ENCODE data around the gene HARBI1. TPM values are rescaled to one million over a fixed set of nuclear protein-coding genes. Genes with fewer than 3 reads are reported as not detected.

The HARBI1 gene
- total and polyA plus RNA-seq, 3 donors from 2014 or later: 12.9 to 25.2 (median 14.3) TPM

DNA sequence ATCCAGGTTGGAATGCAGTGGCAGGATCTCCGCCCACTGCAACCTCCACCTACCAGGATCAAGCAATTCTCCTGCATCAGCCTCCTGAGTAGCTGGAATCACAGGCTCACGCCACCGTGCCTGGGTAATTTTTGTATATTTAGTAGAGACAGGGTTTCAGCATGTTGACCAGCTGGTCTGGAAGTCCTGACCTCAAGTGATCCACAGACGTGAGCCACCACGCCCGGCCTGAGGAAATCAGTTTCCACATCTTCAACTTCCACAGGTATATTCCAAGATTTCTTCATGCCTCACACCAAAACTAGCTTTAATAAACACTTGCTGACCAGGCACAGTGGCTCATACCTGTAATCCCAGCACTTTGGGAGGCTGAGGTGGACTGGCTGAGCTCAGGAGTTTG is 7.6 kb downstream of the HARBI1 start:
- Histone ChIP-seq H3K27ac (no peak overlapping the region), H3K4me1 (peaks cover 9% of the 10 kb centered on the region), H3K27me3 (no peaks in the 10 kb centered on the region), H3K36me3 (ENCODE audit: low read depth, missing control alignments) (no peaks in the 10 kb centered on the region), H3K4me3 (no peak overlapping the region), H3K9me3 (no peaks in the 10 kb centered on the region)
- DNase-seq: no peak
- intact Hi-C loops (cut with DNase I; ENCODE audit: low total_unique reads): no loop called here
- no peak for TF ChIP-seq POLR2A (IDR thresholded peaks at IDR 0.05)
- TF ChIP-seq, protein P1, sequence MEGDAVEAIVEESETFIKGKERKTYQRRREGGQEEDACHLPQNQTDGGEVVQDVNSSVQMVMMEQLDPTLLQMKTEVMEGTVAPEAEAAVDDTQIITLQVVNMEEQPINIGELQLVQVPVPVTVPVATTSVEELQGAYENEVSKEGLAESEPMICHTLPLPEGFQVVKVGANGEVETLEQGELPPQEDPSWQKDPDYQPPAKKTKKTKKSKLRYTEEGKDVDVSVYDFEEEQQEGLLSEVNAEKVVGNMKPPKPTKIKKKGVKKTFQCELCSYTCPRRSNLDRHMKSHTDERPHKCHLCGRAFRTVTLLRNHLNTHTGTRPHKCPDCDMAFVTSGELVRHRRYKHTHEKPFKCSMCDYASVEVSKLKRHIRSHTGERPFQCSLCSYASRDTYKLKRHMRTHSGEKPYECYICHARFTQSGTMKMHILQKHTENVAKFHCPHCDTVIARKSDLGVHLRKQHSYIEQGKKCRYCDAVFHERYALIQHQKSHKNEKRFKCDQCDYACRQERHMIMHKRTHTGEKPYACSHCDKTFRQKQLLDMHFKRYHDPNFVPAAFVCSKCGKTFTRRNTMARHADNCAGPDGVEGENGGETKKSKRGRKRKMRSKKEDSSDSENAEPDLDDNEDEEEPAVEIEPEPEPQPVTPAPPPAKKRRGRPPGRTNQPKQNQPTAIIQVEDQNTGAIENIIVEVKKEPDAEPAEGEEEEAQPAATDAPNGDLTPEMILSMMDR (IDR thresholded peaks at IDR 0.05): no peak
- WGBS, 2 donors: 89 to 98% methylated on average over 6 of the region's 6 CpGs

DNA sequence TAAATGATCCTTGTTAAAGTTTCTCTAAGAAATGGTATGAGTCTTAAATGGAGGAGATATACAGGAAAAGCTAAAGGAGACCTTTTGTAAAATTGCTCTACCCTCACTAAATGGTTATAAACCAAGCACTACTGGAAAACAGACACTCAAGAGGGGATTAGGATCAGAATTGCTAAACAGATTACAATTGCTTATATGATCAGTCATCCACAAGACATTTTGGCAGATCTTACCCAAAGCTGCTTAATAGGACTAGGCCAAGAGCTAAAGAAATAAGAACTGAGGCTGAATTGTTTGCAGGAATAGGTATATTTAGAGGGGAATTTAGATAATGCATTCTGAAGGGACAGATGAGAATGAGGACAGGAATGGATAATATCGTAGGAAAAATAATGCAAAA is 9.5 kb downstream of the HARBI1 start:
- Histone ChIP-seq H3K9me3 (no peaks in the 10 kb centered on the region), H3K27ac (no peak overlapping the region), H3K4me3 (no peak overlapping the region), H3K27me3 (no peaks in the 10 kb centered on the region), H3K36me3 (ENCODE audit: low read depth, missing control alignments) (no peaks in the 10 kb centered on the region), H3K4me1 (peaks cover 9% of the 10 kb centered on the region)
- intact Hi-C loops (cut with DNase I; ENCODE audit: low total_unique reads): no loop called here
- DNase-seq: no peak
- WGBS, 2 donors: 85 to 88% methylated on average over 1 of the region's 1 CpG
- TF ChIP-seq, protein P1 (IDR thresholded peaks at IDR 0.05): no peak
- TF ChIP-seq POLR2A (IDR thresholded peaks at IDR 0.05): no peak

DNA sequence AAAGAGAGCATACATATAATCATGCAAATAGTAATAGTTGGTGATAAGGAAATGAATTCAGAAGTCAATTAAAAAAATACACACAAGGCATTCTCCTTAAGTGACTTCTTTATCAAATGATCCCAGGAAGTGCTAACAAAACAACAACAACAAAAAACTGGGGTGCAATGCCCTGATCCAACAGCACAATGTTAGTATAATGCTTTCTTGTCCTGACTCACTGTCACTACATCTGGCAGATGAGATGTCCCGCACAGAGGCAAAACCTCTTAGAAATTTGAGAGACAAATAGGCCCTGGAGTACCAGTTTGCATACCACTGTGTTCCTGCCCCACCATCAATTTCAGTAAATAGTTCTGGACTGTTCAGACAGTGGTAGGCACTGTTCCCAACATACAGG is 12.2 kb downstream of the HARBI1 start:
- no peaks in the 10 kb centered on the region for H3K4me1 ChIP-seq
- TF ChIP-seq, protein P1 (IDR thresholded peaks at IDR 0.05): no peak
- TF ChIP-seq POLR2A (IDR thresholded peaks at IDR 0.05): no peak
- H3K27me3 ChIP-seq: no peaks in the 10 kb centered on the region
- no peaks in the 10 kb centered on the region for H3K36me3 ChIP-seq (ENCODE audit: low read depth, missing control alignments)
- 90 to 100% methylated on average over 1 of the region's 1 CpG for WGBS, 2 donors
- H3K4me3 ChIP-seq: no peak overlapping the region
- intact Hi-C loops (cut with DNase I; ENCODE audit: low total_unique reads): no loop called here
- no peaks in the 10 kb centered on the region for H3K9me3 ChIP-seq
- DNase-seq: no peak
- H3K27ac ChIP-seq: no peak overlapping the region

DNA sequence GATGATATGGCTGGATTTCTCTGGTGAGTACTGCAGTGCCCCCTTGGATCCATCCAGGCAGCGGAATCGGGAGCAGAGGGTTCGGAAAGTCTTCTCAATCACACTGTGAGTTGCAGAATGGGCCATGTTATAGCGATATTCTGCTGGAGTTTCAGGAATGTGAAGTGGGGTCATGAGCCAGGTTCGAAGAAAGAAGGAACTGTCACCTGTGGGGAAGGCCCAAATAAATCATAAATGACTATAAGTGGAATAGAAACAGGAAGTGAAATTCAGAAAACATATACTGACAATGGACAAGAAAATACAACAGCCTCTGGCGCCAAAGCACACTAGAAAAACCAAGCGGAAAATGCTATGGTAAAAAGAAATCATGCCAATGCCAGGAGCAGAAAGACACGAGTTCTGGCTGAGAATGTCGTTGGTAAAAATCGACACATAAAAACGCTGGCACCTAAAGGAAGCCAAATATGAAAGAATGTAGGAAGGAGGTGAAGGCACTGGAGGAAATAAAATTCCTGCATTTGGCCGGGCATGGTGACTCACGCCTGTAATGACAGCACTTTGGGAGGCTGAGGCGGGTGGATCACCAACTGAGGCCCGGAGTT is 13.2 kb downstream of the HARBI1 start:
- Histone ChIP-seq H3K4me1 (no peaks in the 10 kb centered on the region), H3K36me3 (ENCODE audit: low read depth, missing control alignments) (no peaks in the 10 kb centered on the region), H3K27me3 (no peaks in the 10 kb centered on the region), H3K27ac (no peak overlapping the region), H3K9me3 (no peaks in the 10 kb centered on the region), H3K4me3 (no peak overlapping the region)
- intact Hi-C loops (cut with DNase I; ENCODE audit: low total_unique reads): no loop called here
- TF ChIP-seq, protein P1 (IDR thresholded peaks at IDR 0.05): no peak
- TF ChIP-seq POLR2A (IDR thresholded peaks at IDR 0.05): no peak
- DNase-seq: no peak
- 93 to 94% methylated on average over 15 of the region's 15 CpGs for WGBS, 2 donors

DNA sequence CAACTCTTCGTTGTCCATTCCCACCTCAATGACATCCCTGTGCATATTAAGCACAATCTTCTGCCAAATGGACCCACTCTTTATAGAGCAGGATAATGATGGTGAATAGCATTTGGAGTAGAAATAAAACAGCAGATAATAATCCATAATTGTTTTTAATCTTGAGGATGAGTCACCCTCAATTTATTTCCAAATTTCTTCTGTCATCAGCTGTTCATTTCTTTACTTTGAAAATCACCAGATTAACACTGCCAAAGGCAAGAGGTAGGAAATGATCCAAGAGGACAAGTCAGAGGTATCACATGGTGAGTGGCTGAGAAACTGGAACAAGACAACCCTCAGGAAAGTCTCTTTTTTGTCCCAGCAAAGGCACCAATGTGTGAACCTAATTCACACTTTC is 15.9 kb downstream of the HARBI1 start:
- H3K36me3 ChIP-seq (ENCODE audit: low read depth, missing control alignments): no peaks in the 10 kb centered on the region
- H3K9me3 ChIP-seq: no peaks in the 10 kb centered on the region
- H3K4me3 ChIP-seq: no peak overlapping the region
- 58 to 63% methylated on average over 1 of the region's 1 CpG for WGBS, 2 donors
- no peak for DNase-seq
- H3K27me3 ChIP-seq: no peaks in the 10 kb centered on the region
- H3K4me1 ChIP-seq: no peaks in the 10 kb centered on the region
- intact Hi-C loops (cut with DNase I; ENCODE audit: low total_unique reads): no loop called here
- H3K27ac ChIP-seq: peak overlapping the region in 1 of 2 donors; percentile 72
- TF ChIP-seq, protein P1 (IDR thresholded peaks at IDR 0.05): no peak
- no peak for TF ChIP-seq POLR2A (IDR thresholded peaks at IDR 0.05)

Data from testis (tissue), 3 donors.